Right cardiac atrium (tissue), 5 donors: ENCODE measurements around the gene ILDR2. TPM values are rescaled to one million over a fixed set of nuclear protein-coding genes. Genes with fewer than 3 reads are reported as not detected.
"Not testable (repeated sequence)": the region's sequence is repeated elsewhere in the genome, so short reads cannot be mapped to it uniquely, and the experiment has no call there.

Experiments
- ATAC-seq, 2 donors: fragments of 200-7000 bp; cut with Tn5 transposase; one replicate each; pipeline versions ENCODE4 v1.8.0 to v1.9.1; 2020; ENCODE audit warnings: moderate library complexity in 2 of 2, mild to moderate bottlenecking in 1 of 2
- DNase-seq, 3 donors: peaks; one replicate each; pipeline ENCODE4 v3.0.0-alpha.2; 2020
- H3K27ac ChIP-seq: one replicate; pipeline ENCODE4 v1.5.1; 2013; ENCODE audit warnings: mild to moderate bottlenecking, low read length, control low read depth, moderate library complexity
- H3K27me3 ChIP-seq: one replicate; pipeline ENCODE4 v1.6.1; 2013; ENCODE audit not compliant: control insufficient read depth, insufficient read depth
- H3K4me1 ChIP-seq: one replicate; pipeline ENCODE4 v1.6.1; 2013; ENCODE audit warnings: low read length; ENCODE audit not compliant: control insufficient read depth, insufficient read depth
- H3K4me3 ChIP-seq: one replicate; pipeline ENCODE4 v1.5.1; 2013; ENCODE audit warnings: low read length, control low read depth
- H3K9me3 ChIP-seq: one replicate; pipeline ENCODE4 v1.6.1; 2013; ENCODE audit warnings: low read length; ENCODE audit not compliant: control insufficient read depth
- WGBS: extraction: QIAGEN DNeasy Blood & Tissue Kit; methylation state at CpG from one replicate; pipeline ENCODE4 v1.1.7; 2013; 5-methylcytosine and 5-hydroxymethylcytosine counted together
- intact Hi-C, 4 donors: fragments of 100-400 bp; cut with DNase I; formaldehyde crosslinking; loops; one replicate each; pipeline versions ENCODE4 v1.11.0 to v1.14.0; 2022 to 2023
- polyA plus RNA-seq: library from polyadenylated mRNA; stranded (reverse); fragments of 200-250 nt; gene quantifications from one replicate; pipeline ENCODE4 v1.2.3, GENCODE V29; 2013
- total RNA-seq, 4 donors: library from RNA; stranded (reverse); fragmentation: NEBNext Ultra II Directional; extraction: Animal tissue kit (Norgen Biotek cat#: 25700); gene quantifications; one replicate each; pipeline ENCODE4 v1.2.1, GENCODE V29; 2021
- donor health status: healthy with polysubstance abuse.
- donor health status: DM: no; HTN: yes; CAD: no.
- donor health status: DM: no; HTN: no; CAD: no.
- donor health status: DM: no; HTN: yes; CAD: no; lungs with severe emphysema.
- donor health status: DM: yes; HTN: yes; CAD: no.

ILDR2 gene
- total and polyA plus RNA-seq, 5 donors = 0.95 to 13.7 (median 3.4) TPM

GRCh38 chr1:166884971-166885370 lies 90.4 kb downstream of the ILDR2 start:
- no peaks in the 10 kb centered on the region for H3K9me3 ChIP-seq
- no peaks in the 10 kb centered on the region for H3K4me1 ChIP-seq
- no peak overlapping the region for H3K27ac ChIP-seq
- no peak for DNase-seq
- WGBS = 90% methylated on average over 3 of the region's 3 CpGs
- intact Hi-C loops = loop anchor here in 3 of 4 donors (1.0 to 10.0 kb wide), 4 partner anchors 172 to 650 kb away; no protein-coding TSS in a partner anchor
- H3K27me3 ChIP-seq = no peaks in the 10 kb centered on the region
- H3K4me3 ChIP-seq = no peak overlapping the region
- no peak for ATAC-seq

DNA sequence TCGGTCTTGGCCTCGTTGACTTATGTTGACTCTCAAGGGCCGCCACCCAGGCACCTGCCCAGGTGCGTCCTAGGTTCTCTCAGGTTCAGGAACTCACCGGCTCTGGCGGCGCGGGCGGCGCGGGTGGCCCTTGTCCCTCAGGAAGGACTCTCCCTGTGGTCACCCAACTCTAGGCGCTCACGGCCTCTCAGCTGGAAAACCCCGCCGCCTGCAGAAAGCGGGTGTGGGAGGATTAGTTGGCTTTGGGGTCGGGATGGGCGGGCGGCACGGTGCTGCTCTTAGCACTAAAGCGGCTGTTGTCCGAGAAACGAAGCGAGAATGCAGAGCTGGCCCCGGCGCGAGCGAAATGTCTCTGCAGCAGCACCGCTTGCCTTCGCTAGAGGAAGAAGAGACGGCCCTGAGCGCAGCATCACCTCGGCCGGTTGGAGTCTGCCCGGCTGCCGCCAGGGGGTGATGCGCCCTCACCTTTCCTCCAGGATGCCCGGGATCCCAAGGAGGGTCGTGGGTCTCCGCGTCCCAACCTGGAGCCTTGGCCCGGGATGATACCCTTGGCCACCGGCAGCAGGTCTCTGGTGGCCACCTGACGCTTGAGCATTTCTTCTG lies 91.2 kb downstream of the ILDR2 start:
- ATAC-seq (peak; percentile 80 to 81), DNase-seq (peak; percentile 37 to 77 (median 69))
- H3K9me3 ChIP-seq = no peaks in the 10 kb centered on the region
- no peak overlapping the region for H3K4me3 ChIP-seq
- WGBS = 11% methylated on average over 44 of the region's 44 CpGs
- no peaks in the 10 kb centered on the region for H3K27me3 ChIP-seq
- intact Hi-C loops = loop anchor here in 3 of 4 donors (1.0 to 10.0 kb wide), 4 partner anchors 173 to 651 kb away; no protein-coding TSS in a partner anchor
- no peaks in the 10 kb centered on the region for H3K4me1 ChIP-seq
- H3K27ac ChIP-seq = no peak overlapping the region

- H3K9me3 ChIP-seq = no peaks in the 10 kb centered on the region
- no peaks in the 10 kb centered on the region for H3K27me3 ChIP-seq
- DNase-seq = no peak
- intact Hi-C loops = loop anchor here in 1 of 4 donors (5.0 to 10.0 kb wide), 2 partner anchors 174 to 652 kb away; no protein-coding TSS in a partner anchor
- no peak overlapping the region for H3K4me3 ChIP-seq
- no peaks in the 10 kb centered on the region for H3K4me1 ChIP-seq
- WGBS = 87% methylated on average over 2 of the region's 2 CpGs
- H3K27ac ChIP-seq = no peak overlapping the region
- ATAC-seq = no peak
Measured at GRCh38 chr1:166882893-166883292, 92.4 kb downstream of the ILDR2 start.

DNA sequence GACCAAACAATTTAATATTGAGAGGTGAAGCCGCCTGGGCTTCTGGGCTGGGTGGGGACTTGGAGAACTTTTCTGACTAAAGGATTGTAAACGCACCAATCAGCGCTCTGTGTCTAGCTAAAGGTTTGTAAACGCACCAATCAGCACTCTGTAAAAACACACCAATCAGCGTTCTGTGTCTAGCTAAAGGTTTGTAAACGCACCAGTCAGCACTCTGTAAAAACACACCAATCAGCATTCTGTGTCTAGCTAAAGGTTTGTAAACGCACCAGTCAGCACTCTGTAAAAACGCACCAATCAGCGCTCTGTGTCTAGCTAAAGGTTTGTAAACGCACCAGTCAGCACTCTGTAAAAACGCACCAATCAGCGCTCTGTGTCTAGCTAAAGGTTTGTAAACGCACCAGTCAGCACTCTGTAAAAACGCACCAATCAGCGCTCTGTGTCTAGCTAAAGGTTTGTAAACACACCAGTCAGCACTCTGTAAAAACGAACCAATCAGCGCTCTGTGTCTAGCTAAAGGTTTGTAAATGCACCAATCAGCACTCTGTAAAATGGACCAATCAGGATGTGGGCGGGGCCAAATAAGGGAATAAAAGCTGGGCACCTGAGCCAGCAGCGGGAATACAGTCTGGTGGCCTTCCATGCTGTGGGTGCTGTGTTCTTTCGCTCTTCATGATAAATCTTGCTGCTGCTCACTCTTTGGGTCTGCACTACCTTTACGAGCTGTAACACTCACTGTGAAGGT lies 97.0 kb downstream of the ILDR2 start:
- WGBS = 96% methylated on average over 16 of the region's 21 CpGs
- H3K27ac ChIP-seq, intact Hi-C loops, H3K4me3 ChIP-seq, H3K27me3 ChIP-seq, H3K4me1 ChIP-seq, H3K9me3 ChIP-seq, ATAC-seq, DNase-seq: not testable (repeated sequence)

- no peak for DNase-seq
- H3K27me3 ChIP-seq = no peaks in the 10 kb centered on the region
- 3% methylated on average over 7 of the region's 7 CpGs for WGBS
- no peak for ATAC-seq
- peaks cover 2% of the 10 kb centered on the region for H3K4me1 ChIP-seq
- intact Hi-C loops = no loop called here
- peak overlapping the region; percentile 42 for H3K4me3 ChIP-seq
- no peak overlapping the region for H3K27ac ChIP-seq
- H3K9me3 ChIP-seq = no peaks in the 10 kb centered on the region
Measured at GRCh38 chr1:166876540-166876838, 98.9 kb downstream of the ILDR2 start.

- ATAC-seq = peak; percentile 97 to 98
Measured at GRCh38 chr1:166875734-166876539, 99.4 kb downstream of the ILDR2 start, which contains the start of gene TADA1. Gene TADA1, minus strand, starts transcription at chr1:166876264. Its CDS starts 31 bp downstream, at chr1:166876233.

GRCh38 chr1:166875302-166875733 lies 100.0 kb downstream of the ILDR2 start:
- 42% methylated on average over 8 of the region's 8 CpGs for WGBS
- Histone ChIP-seq H3K4me1 (peaks cover 2% of the 10 kb centered on the region), H3K27ac (peak overlapping the region; percentile 89), H3K4me3 (peak overlapping the region; percentile 88), H3K9me3 (no peaks in the 10 kb centered on the region), H3K27me3 (no peaks in the 10 kb centered on the region)
- no peak for DNase-seq
- intact Hi-C loops = no loop called here
- no peak for ATAC-seq

More at GRCh38 chr1:166875734-166876539, 99.4 kb downstream of the ILDR2 start, which contains the start of gene TADA1:
- no peaks in the 10 kb centered on the region for H3K27me3 ChIP-seq
- H3K4me1 ChIP-seq = peaks cover 2% of the 10 kb centered on the region
- WGBS = under 1% methylated on average over 84 of the region's 84 CpGs
- H3K9me3 ChIP-seq = no peaks in the 10 kb centered on the region
- intact Hi-C loops = no loop called here
- H3K4me3 ChIP-seq = peak within 1 kb of the TSS; percentile 88
- peak; percentile 99 to 100 (median 99) for DNase-seq
- H3K27ac ChIP-seq = peak within 1 kb of the TSS; percentile 89

- H3K27ac ChIP-seq = no peak overlapping the region
- DNase-seq = no peak
- peaks cover 2% of the 10 kb centered on the region for H3K4me1 ChIP-seq
- no peak overlapping the region for H3K4me3 ChIP-seq
- WGBS = 96% methylated on average over 8 of the region's 8 CpGs
- ATAC-seq = no peak
- no peaks in the 10 kb centered on the region for H3K27me3 ChIP-seq
- intact Hi-C loops = no loop called here
- H3K9me3 ChIP-seq = no peaks in the 10 kb centered on the region
Measured at GRCh38 chr1:166874464-166874863, 100.9 kb downstream of the ILDR2 start.

GRCh38 chr1:166870584-166870983 lies 104.8 kb downstream of the ILDR2 start:
- no peak for ATAC-seq
- H3K4me1 ChIP-seq = peaks cover 4% of the 10 kb centered on the region
- no peak for DNase-seq
- 92% methylated on average over 4 of the region's 4 CpGs for WGBS
- H3K4me3 ChIP-seq = no peak overlapping the region
- H3K9me3 ChIP-seq = no peaks in the 10 kb centered on the region
- intact Hi-C loops = no loop called here
- no peaks in the 10 kb centered on the region for H3K27me3 ChIP-seq
- H3K27ac ChIP-seq = no peak overlapping the region

DNA sequence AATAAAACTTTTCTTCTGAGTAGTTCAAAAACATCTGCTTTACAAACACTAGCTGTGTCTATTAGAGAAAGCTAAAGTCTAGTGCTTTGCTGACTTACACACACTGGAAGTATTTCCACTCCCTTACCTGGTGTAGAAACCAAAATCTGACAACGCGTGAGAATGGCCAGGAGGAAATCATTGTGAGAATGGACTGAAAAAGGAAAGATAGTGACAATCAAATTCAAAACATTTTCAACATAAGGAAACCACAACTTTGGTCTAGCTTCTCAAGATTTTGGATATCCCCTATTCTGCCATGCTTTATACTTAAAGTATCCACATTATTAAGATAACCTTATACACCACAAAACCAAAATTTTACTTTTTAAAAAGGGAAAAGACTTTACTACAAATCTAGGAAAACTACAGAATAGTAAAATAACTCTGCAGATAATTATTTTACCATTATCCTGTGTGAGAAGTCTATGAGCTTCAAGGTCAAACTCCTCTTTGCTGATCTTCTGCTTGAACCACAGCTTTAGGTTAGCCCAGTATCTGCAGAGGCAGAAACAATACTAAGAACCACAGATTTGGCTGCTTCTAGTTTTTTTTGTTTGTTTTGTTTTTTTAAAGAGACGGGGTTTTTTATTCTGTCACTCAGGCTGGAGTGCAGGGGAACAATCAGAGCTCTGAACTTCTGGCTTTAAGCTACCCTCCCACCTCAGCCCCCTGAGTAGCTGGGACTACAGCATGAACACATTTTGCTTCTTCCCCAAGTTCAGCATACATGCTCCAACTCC lies 105.8 kb downstream of the ILDR2 start:
- Histone ChIP-seq H3K9me3 (no peaks in the 10 kb centered on the region), H3K4me1 (peaks cover 4% of the 10 kb centered on the region), H3K27ac (no peak overlapping the region), H3K27me3 (no peaks in the 10 kb centered on the region), H3K4me3 (no peak overlapping the region)
- ATAC-seq (no peak), DNase-seq (no peak)
- 59% methylated on average over 3 of the region's 3 CpGs for WGBS
- intact Hi-C loops = no loop called here
